Stimulated activated CD8-positive, alpha-beta memory T cell treated with anti-CD3 and anti-CD28 coated beads, Interleukin-4, amount 100 ng/mL, for 48 hours (primary cell): ENCODE measurements around the gene LGALS13.
"Not testable (repeated sequence)": the region's sequence is repeated elsewhere in the genome, so short reads cannot be mapped to it uniquely, and the experiment has no call there.

Source experiments
- DNase-seq: peaks from one replicate; pipeline ENCODE4 v3.0.0-alpha.2; 2020

The LGALS13 gene

DNA sequence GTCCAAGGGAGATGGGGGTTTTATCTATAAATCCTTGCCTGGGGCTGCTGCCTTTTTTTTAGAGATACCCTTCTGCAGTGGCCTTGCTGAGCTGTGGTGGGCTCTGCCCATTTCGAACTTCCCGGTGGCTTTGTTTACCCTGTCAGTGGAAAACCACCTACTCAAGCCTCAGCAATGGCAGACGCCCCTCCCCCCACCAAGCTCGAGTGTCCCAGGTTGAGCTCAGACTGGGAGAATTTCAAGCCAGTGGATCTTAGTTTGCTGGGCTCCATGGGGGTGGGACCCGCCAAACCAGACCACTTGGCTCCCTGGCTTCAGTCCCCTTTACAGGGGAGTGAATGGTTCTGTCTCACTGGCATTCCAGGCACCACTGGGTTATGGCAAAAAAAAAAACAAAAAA lies 21.6 kb downstream of the LGALS13 start:
- no peak for DNase-seq

DNA sequence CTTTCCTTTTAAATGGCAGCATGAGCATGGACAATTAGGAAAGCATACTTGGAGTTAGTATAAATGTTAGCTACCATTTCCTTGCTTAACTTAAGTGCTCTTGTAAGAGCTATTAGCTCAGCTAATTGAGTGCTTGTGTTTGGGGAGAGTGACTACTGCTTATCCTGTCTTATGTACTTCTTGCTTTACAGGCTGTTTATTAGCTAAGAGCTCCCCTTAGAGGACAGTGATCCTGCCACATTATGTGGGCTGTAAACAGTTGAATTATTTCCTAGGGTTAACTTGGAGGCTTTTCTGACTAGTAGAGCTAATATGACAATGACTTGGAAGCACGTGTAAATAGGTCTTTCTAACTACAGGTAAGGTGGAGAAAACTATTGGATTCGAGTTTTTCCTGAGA lies 25.3 kb downstream of the LGALS13 start:
- DNase-seq: not testable (repeated sequence)

DNA sequence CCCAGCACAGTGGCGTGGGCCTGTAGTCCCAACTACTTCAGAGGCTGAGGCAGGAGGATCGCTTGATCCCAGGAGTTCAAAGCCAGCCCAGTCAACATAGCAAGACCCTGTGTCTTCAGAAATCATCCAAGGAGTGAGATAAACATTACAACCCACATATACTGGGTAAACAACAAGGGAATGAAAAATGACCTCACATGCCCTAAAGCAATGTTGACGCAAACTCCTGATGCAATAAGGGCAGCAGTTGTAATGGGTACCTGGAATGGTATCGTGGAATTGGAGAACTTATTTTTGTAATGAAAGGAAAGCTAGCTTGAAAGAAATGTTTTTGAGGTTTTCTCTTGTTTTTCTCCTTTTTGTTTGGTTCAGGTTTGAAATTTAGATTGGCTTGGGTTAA lies 28.9 kb downstream of the LGALS13 start:
- no peak for DNase-seq

DNA sequence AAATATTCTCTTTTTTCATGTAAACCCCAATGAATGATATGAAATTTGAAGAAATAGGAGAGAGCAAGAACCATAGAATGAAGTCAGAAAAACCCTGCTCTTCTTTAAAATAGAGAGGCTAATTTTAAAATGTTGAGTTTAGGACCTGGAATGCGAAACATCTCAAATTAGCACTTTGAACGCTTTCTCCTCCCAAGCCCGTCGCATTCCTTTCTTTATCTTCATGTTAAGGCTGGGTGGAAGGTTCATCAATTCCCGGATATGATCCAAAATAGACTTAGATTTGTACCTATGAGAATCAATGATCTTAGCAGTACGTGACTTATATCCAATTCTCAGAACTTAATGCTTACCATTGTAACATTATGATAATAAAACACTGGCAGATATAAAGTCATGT lies 29.3 kb downstream of the LGALS13 start:
- DNase-seq: no peak

GRCh38 chr19:39637891-39638290 lies 35.6 kb downstream of the LGALS13 start:
- no peak for DNase-seq

- DNase-seq: no peak
Measured at GRCh38 chr19:39641773-39642172, 39.4 kb downstream of the LGALS13 start.

GRCh38 chr19:39643591-39643990 lies 41.3 kb downstream of the LGALS13 start:
- no peak for DNase-seq

GRCh38 chr19:39645800-39646411 lies 43.6 kb downstream of the LGALS13 start:
- DNase-seq: peak; percentile 42

GRCh38 chr19:39647918-39648317 lies 45.6 kb downstream of the LGALS13 start:
- DNase-seq: no peak

GRCh38 chr19:39655613-39656012 lies 53.3 kb downstream of the LGALS13 start, which contains the start of gene LGALS16:
TSS of gene LGALS16 (plus strand) at chr19:39655913. CDS start at chr19:39655962, 49 bp downstream.
- DNase-seq: no peak
